ENCODE measurements around the gene FBXL17.
A peak's percentile ranks its signal among the peaks of the same experiment; 100 is the strongest.

FBXL17 gene

DNA sequence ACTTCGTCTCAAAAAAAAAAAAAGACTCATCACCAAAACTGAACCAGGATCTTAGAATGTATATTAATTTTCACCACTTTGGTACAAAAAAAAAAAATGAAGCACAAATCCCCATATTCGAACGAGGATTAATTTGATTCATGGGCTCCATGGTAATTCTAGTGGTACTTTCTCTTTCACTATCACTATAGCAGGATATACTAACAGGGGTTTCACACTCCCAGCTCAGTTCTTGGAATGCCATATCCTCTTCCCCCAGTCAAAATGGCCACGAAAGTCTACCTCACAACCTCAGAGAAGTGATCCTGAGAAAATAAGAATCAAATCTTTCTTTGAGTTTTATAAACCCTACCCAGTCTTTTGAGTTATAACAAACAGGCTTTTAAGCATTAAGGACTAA is 235.7 kb downstream of the FBXL17 start:
- in situ Hi-C loops (cut with HindIII; ENCODE audit: low pct_unique_long_range_greater_than_20kb, low sequenced_read_pairs) = no loop called here
- DNase-seq (ENCODE audit: low read depth in 1 of 2, low spot score in 1 of 2) = no peak
- TF ChIP-seq JUND (IDR thresholded peaks at IDR 0.05; ENCODE audit: low read depth) = no peak

DNA sequence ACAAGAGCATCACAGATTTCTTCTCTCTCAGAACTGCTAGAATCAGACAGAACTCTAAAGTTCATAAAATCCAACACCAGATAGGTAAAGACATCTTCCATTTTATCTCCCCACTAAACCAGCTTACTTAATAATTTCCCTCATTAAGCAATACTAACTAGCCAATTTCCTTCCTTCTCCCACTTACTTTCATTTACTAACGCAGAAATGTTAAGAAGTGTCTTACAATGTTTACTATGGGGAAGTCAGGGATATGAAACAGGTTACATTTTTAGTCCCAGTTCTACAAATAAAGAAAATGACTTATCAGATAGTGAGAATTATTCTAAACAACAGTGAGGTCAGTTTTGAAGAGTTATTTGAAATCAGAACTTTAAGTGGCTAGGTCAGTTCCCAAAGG is 236.5 kb downstream of the FBXL17 start:
- in situ Hi-C loops (cut with HindIII; ENCODE audit: low pct_unique_long_range_greater_than_20kb, low sequenced_read_pairs) = no loop called here
- no peak for DNase-seq (ENCODE audit: low read depth in 1 of 2, low spot score in 1 of 2)
- no peak for TF ChIP-seq JUND (IDR thresholded peaks at IDR 0.05; ENCODE audit: low read depth)

DNA sequence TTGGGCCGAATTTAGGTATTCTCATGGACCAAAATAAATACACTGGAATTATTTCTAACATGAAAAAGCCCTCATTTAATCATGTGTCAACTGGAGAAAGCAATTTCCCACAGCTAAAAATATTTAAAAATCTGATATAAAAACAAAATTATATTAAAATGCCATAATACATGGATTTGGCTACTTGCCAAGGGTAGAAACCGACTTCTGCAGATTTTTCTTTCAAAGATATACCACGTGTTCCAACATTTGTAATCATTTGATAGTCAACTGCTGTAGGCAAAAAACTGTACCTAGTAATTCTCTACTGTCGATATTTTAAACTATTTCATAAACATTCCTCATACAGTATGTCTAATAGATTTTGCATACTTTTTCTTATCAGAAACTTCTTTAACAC is 237.6 kb downstream of the FBXL17 start:
- TF ChIP-seq JUND (IDR thresholded peaks at IDR 0.05; ENCODE audit: low read depth) = no peak
- in situ Hi-C loops (cut with HindIII; ENCODE audit: low pct_unique_long_range_greater_than_20kb, low sequenced_read_pairs) = no loop called here
- DNase-seq (ENCODE audit: low read depth in 1 of 2, low spot score in 1 of 2) = no peak

DNA sequence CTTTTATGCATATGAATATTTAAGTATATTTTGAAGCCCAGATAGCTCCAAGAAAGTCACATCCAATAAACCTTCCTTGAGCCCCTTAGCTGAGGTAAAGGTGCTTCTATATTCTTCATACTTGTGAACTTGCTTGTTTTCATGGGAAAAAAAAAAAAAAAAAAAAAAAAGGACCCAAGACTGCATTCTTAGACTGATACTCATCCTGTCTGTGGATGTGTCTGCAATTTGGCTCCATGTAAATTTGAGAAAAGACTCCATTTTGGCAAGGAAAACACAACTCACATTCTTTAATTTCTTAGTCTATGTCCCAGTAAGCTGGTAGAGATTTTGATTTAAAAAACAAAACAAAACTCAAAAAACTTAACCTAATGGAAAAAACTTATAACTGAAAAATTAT is 238.3 kb downstream of the FBXL17 start:
- TF ChIP-seq JUND (IDR thresholded peaks at IDR 0.05; ENCODE audit: low read depth) = no peak
- in situ Hi-C loops (cut with HindIII; ENCODE audit: low pct_unique_long_range_greater_than_20kb, low sequenced_read_pairs) = no loop called here
- DNase-seq (ENCODE audit: low read depth in 1 of 2, low spot score in 1 of 2) = no peak

DNA sequence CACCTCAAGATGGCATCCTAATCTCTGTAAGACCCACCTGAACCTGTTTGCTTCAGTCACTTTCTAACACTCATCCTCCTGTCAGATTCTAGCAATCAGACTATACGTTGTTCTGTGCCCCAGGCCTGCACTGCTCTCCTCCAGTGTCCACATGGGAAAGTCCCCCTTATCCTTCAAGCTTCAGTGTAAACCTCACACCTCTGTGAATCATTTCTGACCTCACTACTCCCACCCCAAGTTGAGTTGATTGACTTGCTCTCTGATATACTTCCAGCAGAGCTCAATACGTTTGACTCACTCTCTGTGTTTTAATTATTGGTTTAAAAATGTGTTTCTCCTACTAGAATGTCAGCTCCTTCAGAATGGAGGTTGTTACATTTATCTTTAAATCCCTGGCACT is 240.2 kb downstream of the FBXL17 start:
- DNase-seq (ENCODE audit: low read depth in 1 of 2, low spot score in 1 of 2) = no peak
- in situ Hi-C loops (cut with HindIII; ENCODE audit: low pct_unique_long_range_greater_than_20kb, low sequenced_read_pairs) = no loop called here
- no peak for TF ChIP-seq JUND (IDR thresholded peaks at IDR 0.05; ENCODE audit: low read depth)

DNA sequence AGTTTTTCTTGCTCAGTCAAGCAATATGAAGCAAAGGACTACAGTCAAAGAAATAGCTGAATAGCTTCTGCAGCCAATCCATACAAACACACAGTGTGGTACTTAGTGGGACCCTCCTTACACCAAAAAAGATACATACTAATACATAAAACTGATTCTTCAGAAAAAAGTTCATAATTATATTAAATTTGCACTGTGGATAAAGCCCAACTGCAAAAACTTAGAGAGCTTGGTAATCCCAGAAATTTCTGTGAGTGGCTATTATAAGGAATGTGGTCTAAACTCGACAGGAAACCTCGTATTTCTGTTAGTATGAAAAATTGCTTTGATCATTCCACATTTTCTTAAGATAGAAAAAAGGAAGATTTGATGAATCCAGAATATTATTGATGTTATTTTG is 245.4 kb downstream of the FBXL17 start:
- peak in 1 of 2 experiments; percentile 40 for DNase-seq (ENCODE audit: low read depth in 1 of 2, low spot score in 1 of 2)
- no peak for TF ChIP-seq JUND (IDR thresholded peaks at IDR 0.05; ENCODE audit: low read depth)
- in situ Hi-C loops (cut with HindIII; ENCODE audit: low pct_unique_long_range_greater_than_20kb, low sequenced_read_pairs) = no loop called here

DNA sequence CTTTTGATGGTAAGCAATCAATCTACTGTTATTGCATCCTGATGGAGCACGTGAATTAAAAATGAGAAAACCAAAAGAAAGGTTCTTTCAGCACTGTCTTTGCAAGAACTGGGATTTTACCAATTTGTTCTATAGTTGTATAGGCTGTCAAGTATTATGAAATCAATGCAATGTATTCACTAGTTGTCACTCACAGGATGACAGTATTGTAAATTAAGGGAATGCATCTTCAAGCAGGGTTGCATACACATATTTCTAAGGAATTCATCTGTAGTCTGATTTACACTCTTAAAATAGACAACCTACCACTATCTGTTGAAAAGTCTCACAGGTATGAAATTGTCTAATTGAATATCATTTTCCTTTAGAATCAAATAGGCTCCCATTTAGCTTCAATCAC is 252.8 kb downstream of the FBXL17 start:
- in situ Hi-C loops (cut with HindIII; ENCODE audit: low pct_unique_long_range_greater_than_20kb, low sequenced_read_pairs) = no loop called here
- no peak for TF ChIP-seq JUND (IDR thresholded peaks at IDR 0.05; ENCODE audit: low read depth)
- no peak for DNase-seq (ENCODE audit: low read depth in 1 of 2, low spot score in 1 of 2)

DNA sequence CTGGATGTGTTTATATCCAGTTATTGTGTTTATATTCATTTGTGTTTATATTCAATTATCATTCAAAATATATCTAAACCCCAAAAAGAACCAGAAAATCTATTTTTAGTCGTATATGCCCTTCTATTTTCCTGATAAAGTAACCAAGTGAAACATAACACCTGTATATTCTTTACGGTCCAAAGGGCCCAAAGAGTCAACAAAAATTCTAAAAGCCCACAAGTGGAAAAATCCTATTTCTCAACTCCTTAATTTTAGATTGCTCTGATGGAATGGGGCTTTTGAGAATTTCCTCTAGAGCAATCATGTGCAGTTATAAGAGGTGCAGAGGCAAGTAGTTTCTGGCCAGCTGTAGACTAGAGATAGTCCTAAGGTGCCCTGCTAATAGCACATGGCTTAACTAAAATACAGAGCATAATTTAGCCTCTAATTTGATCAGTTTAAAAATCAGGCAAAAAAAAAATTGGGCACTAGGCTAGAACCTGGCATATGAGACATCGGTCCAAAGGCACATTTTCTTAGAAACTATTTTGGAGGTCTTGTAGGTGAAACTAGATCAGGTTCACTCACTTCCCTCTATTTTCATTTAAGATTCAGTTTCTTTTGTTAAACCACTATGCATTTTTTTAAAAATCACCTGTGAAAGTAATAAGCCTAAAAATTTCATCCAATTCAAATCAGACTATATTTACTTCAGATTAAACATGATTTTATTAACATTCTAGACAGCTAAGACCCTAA is 256.0 kb downstream of the FBXL17 start:
- DNase-seq (ENCODE audit: low read depth in 1 of 2, low spot score in 1 of 2) = no peak
- in situ Hi-C loops (cut with HindIII; ENCODE audit: low pct_unique_long_range_greater_than_20kb, low sequenced_read_pairs) = no loop called here
- no peak for TF ChIP-seq JUND (IDR thresholded peaks at IDR 0.05; ENCODE audit: low read depth)

DNA sequence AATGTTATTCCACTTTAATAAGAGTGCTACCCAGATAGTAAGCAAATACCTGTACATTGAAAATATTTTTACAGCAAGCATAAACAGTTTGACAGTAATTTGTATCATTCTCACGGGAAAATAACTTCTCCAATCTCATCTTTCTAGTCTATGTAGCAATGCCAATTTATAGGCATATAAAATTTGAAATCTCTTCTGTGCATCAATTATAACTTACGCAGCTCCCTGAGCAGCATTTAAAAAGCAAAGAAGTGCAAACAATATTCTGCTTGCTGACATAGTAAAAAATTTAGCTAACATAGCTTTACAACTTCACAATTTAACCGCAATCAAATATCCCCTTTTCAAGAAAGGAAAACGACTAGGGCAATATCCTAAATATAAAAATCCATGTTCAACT is 257.3 kb downstream of the FBXL17 start:
- peak; percentile 11; the same call in 1 of the 2 replicates for TF ChIP-seq JUND (IDR thresholded peaks at IDR 0.05; ENCODE audit: low read depth)
- DNase-seq (ENCODE audit: low read depth in 1 of 2, low spot score in 1 of 2) = peak in 1 of 2 experiments; percentile 1
- in situ Hi-C loops (cut with HindIII; ENCODE audit: low pct_unique_long_range_greater_than_20kb, low sequenced_read_pairs) = no loop called here

DNA sequence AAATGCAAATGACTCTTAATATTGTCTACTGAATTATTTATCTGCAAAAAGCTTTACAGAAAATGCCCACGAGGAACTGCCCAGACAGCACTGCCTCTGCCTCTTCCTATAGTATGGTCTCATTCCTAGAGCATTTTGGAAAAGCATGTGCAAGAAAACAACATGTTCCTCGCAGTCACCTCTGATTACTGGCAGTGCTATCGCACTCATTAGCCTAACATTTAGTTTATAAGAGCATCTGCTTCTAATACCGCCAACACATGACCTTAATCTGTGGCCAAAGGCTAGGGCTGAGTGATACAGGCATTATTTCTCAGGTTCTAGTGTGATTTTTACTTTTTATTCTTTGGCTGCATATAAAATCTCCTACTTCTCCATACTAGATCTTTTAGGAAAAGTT is 259.2 kb downstream of the FBXL17 start:
- in situ Hi-C loops (cut with HindIII; ENCODE audit: low pct_unique_long_range_greater_than_20kb, low sequenced_read_pairs) = no loop called here
- DNase-seq (ENCODE audit: low read depth in 1 of 2, low spot score in 1 of 2) = no peak
- TF ChIP-seq JUND (IDR thresholded peaks at IDR 0.05; ENCODE audit: low read depth) = no peak

DNA sequence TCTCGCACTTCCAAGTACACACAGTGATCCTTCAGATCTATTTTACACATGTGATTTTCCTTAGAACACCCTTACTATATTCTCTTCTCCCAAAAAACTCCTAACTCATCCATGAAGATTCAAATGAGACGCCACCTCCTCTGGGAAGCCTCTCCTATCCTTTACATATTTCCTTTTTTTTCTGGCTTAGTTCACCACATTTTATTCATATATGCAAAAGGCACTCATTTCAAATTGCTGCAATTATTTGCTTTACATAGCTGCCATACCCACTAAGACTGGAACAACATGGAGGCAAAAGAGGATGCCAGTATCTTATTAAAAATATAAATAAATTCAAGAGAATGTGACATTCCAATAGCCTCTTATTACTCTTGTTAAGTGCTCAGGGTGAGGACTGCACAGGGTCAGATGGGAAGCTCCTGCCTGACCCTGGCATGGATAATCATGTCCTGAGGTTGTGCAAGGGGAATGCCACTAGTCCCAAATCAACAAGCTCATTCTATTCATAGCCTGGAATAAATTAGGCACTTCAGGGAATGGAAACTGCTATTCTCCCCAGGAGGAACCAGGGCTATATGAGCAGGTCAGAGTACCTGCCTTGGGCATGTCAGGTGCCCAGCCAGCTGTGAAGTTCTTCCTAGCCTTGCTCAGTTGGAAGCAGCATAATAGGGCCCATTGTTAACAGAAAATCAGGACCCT is 262.9 kb downstream of the FBXL17 start:
- in situ Hi-C loops (cut with HindIII; ENCODE audit: low pct_unique_long_range_greater_than_20kb, low sequenced_read_pairs) = no loop called here
- no peak for DNase-seq (ENCODE audit: low read depth in 1 of 2, low spot score in 1 of 2)
- no peak for TF ChIP-seq JUND (IDR thresholded peaks at IDR 0.05; ENCODE audit: low read depth)

DNA sequence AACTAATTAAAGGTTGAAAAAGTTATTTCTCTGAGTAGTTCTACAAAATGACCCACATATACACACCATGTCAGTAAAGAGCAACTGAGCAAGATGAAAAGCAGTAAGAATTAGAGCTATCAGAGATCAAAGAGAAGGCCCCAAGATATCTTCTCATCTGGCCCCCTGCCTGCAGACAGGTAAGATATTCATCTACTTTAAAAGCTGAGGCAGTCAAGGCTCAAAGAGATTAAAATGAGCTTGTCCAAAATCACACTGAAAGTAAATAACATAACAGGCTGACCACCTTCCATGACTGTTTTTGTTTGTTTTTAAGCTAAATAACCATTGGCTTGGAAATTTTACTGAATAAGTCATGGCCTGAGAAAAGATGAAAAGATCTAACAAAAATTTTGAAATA is 266.2 kb downstream of the FBXL17 start:
- in situ Hi-C loops (cut with HindIII; ENCODE audit: low pct_unique_long_range_greater_than_20kb, low sequenced_read_pairs) = no loop called here
- DNase-seq (ENCODE audit: low read depth in 1 of 2, low spot score in 1 of 2) = no peak
- TF ChIP-seq JUND (IDR thresholded peaks at IDR 0.05; ENCODE audit: low read depth) = no peak

DNA sequence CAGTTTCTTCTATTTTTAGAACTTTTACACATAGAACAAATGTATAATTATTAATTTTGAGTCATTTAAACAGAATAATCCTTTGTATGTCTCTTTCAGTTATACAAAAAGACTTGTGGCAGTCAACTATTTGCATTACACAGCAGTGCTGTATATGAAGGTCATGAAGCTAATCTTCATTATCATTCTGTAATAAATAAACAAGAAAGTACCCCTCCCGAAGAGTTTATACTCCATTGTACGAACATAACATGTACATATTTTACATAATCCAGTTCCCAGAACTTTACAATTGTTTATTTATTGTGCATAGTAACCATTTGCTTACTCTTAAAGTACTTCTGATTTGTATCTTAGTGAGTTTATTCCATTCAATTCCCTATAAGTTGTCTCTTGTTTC is 267.9 kb downstream of the FBXL17 start:
- TF ChIP-seq JUND (IDR thresholded peaks at IDR 0.05; ENCODE audit: low read depth) = no peak
- DNase-seq (ENCODE audit: low read depth in 1 of 2, low spot score in 1 of 2) = no peak
- in situ Hi-C loops (cut with HindIII; ENCODE audit: low pct_unique_long_range_greater_than_20kb, low sequenced_read_pairs) = no loop called here

Data from T47D (cell line).